Kidney (tissue), 14 donors: ENCODE results near the gene MYH7B. TPM values are rescaled to one million over a fixed set of nuclear protein-coding genes. Genes with fewer than 3 reads are reported as not detected.

ENCODE experiments used
- DNase-seq, 5 donors: peaks; one replicate each; pipeline ENCODE4 v3.0.0-alpha.2; 2013 to 2020
- FAIRE-seq: peaks from 2 replicates; lab custom pipeline; 2012; peaks lifted over from hg19 to GRCh38; lab: Jason Lieb, UNC
- H3K27ac ChIP-seq, 2 donors: one replicate each; pipeline ENCODE4 v1.7.0; 2013; ENCODE audit warnings: low read depth in 2 of 2, low read length in 2 of 2, inconsistent platforms in 1 of 2
- H3K27me3 ChIP-seq: one replicate; pipeline ENCODE4 v1.7.1; 2013; ENCODE audit warnings: low read length, inconsistent platforms; ENCODE audit not compliant: control insufficient read depth, insufficient read depth
- H3K36me3 ChIP-seq, 3 donors: one replicate each; pipeline versions ENCODE4 v1.7.0 to v1.7.1; 2013; ENCODE audit warnings: low read length in 3 of 3, control low read depth in 1 of 3, inconsistent platforms in 1 of 3; ENCODE audit not compliant: insufficient read depth in 3 of 3, control insufficient read depth in 2 of 3
- H3K4me1 ChIP-seq, 3 donors: one replicate each; pipeline versions ENCODE4 v1.7.0 to v1.7.1; 2013; ENCODE audit warnings: low read length in 3 of 3, inconsistent platforms in 1 of 3, low read depth in 1 of 3; ENCODE audit not compliant: control insufficient read depth in 2 of 3, insufficient read depth in 2 of 3
- H3K4me3 ChIP-seq, 3 donors: one replicate each; pipeline versions ENCODE4 v1.7.0 to v1.8.1; 2013; ENCODE audit warnings: low read length in 3 of 3, control low read depth in 1 of 3, inconsistent platforms in 1 of 3
- H3K9ac ChIP-seq, 3 donors: one replicate each; pipeline versions ENCODE4 v1.7.0 to v1.7.1; 2013; ENCODE audit warnings: low read length in 3 of 3, control low read depth in 1 of 3, inconsistent platforms in 1 of 3
- H3K9me3 ChIP-seq, 3 donors: one replicate each; pipeline versions ENCODE4 v1.7.0 to v1.7.1; 2013; ENCODE audit warnings: low read length in 3 of 3, control low read depth in 1 of 3, inconsistent platforms in 1 of 3; ENCODE audit not compliant: control insufficient read depth in 2 of 3, insufficient read depth in 1 of 3
- intact Hi-C: fragments of 100-400 bp; cut with DNase I; formaldehyde crosslinking; loops from one replicate; pipeline ENCODE4 v1.11.1; 2022
- polyA plus RNA-seq: library from polyadenylated mRNA; stranded (reverse); fragments of 350-450 nt; fragmentation: Illumina TruSeq; extraction: RNeasy Lipid Tissue Mini Kit (QIAGEN cat#74804); gene quantifications from one replicate; pipeline ENCODE4 v1.2.3, GENCODE V29; 2014; ENCODE audit warnings: low read depth, low replicate concordance; ENCODE audit not compliant: insufficient read depth
- total RNA-seq: library from RNA; stranded (reverse); fragmentation: NEBNext Ultra II Directional; extraction: Animal tissue kit (Norgen Biotek cat#: 25700); gene quantifications from one replicate; pipeline ENCODE4 v1.2.1, GENCODE V29; 2021
- TF ChIP-seq, protein P1 (sequence below): IDR thresholded peaks from 3 replicates; pipeline ENCODE4 v1.5.1; 2012; ENCODE audit warnings: mild to moderate bottlenecking, moderate library complexity, borderline replicate concordance; ENCODE audit not compliant: insufficient read depth; ENCODE audit errors: extremely low read depth
- donor health status: control.
- donor health status: control.
- donor health status: control.
- donor health status: control.
- donor health status: control.
- donor health status: DM: yes; HTN: yes; CAD: no.
- donor health status: Normal renal cell carcinoma (clear cell type).

MYH7B gene
- total and polyA plus RNA-seq, 2 donors from 2014 or later: 0.76 to 3.7 TPM

DNA sequence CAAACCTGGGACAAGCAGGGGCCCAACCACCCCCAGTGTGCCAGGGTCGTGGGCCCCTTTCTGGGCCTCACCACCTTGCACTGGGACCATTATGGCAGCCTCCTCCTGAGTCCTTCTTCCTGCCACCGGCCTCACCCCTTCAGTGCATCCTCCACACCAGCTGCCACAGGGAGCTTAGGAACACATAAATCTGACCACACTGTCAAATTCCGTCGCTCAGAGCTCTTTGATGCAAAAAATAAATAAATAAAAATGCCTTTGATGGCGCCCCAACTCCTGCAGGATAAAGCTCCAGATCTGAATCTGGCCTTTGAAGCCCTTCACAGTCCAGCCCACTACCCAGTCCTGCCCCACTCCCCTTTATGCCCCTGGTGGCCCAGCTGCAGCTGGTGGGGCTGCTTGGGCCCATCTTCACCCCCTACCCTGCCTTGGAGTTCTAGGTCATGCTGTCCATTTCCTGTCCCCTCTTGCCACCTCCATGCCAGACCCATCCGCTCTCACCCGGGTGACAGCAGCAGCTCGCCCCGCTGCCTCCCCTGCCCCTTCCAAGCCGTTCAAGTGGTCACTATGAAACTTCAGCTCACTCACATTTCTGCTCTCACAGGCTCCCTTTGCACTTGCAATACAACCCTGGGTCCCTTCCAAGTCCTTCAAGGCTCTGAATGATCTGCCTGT lies 16.0 kb downstream of the MYH7B start:
- H3K27me3 ChIP-seq: no peaks in the 10 kb centered on the region
- H3K4me1 ChIP-seq: no peaks in the 10 kb centered on the region
- FAIRE-seq: no peak
- H3K9ac ChIP-seq: no peak overlapping the region
- TF ChIP-seq, protein P1, sequence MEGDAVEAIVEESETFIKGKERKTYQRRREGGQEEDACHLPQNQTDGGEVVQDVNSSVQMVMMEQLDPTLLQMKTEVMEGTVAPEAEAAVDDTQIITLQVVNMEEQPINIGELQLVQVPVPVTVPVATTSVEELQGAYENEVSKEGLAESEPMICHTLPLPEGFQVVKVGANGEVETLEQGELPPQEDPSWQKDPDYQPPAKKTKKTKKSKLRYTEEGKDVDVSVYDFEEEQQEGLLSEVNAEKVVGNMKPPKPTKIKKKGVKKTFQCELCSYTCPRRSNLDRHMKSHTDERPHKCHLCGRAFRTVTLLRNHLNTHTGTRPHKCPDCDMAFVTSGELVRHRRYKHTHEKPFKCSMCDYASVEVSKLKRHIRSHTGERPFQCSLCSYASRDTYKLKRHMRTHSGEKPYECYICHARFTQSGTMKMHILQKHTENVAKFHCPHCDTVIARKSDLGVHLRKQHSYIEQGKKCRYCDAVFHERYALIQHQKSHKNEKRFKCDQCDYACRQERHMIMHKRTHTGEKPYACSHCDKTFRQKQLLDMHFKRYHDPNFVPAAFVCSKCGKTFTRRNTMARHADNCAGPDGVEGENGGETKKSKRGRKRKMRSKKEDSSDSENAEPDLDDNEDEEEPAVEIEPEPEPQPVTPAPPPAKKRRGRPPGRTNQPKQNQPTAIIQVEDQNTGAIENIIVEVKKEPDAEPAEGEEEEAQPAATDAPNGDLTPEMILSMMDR: no peak
- no peak overlapping the region for H3K4me3 ChIP-seq
- no peaks in the 10 kb centered on the region for H3K36me3 ChIP-seq
- no peak overlapping the region for H3K27ac ChIP-seq
- no peak for DNase-seq
- intact Hi-C loops: no loop called here
- no peaks in the 10 kb centered on the region for H3K9me3 ChIP-seq

DNA sequence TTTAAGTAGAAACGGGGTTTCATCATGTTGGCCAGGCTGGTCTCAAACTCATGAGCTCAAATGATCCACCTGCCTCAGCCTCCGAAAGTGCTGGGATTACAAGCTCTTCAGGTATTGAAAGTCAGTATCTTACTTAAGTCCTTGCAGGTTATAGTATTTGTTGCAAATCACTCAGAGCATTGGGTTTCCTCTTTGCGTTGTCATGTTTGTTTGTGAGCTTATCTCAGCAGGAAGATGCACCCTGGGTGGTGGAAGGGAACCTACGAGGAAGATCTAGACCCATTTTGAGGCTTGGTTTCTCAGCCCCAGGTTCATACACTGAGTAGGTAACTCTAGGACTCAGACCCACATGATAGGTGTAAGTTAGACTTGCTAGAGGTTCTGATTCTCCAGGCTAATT lies 18.6 kb downstream of the MYH7B start:
- no peak for DNase-seq
- intact Hi-C loops: no loop called here
- Histone ChIP-seq H3K4me1 (no peaks in the 10 kb centered on the region), H3K9me3 (no peaks in the 10 kb centered on the region), H3K36me3 (no peaks in the 10 kb centered on the region), H3K4me3 (no peak overlapping the region), H3K9ac (no peak overlapping the region), H3K27ac (no peak overlapping the region), H3K27me3 (no peaks in the 10 kb centered on the region)
- TF ChIP-seq, protein P1: no peak
- no peak for FAIRE-seq

DNA sequence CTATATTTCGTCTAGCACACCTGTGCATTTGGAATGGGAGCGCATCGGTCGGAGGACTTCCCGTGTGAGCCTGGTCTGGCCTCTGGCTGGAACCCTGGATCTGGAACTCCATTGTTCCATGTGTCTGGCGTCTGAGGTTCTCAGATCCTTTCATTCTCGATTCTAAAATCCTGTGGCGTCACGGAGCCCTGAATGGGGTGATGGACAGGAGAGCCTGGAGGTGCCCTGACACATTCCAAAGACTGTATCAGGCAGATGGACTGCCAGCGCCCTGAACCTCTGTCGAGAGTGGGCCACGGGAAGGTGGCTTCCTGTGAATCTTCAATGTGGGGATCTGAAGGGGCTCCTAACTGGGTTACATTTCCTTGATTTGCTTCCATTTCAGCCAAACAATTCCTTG lies 20.6 kb downstream of the MYH7B start:
- no peaks in the 10 kb centered on the region for H3K36me3 ChIP-seq
- no peaks in the 10 kb centered on the region for H3K9me3 ChIP-seq
- DNase-seq (no peak), FAIRE-seq (no peak)
- no peaks in the 10 kb centered on the region for H3K27me3 ChIP-seq
- no peak overlapping the region for H3K9ac ChIP-seq
- intact Hi-C loops: no loop called here
- no peaks in the 10 kb centered on the region for H3K4me1 ChIP-seq
- H3K4me3 ChIP-seq: no peak overlapping the region
- H3K27ac ChIP-seq: no peak overlapping the region
- TF ChIP-seq, protein P1: no peak
